Parathyroid adenoma (tissue), 2 donors: ENCODE measurements around the gene YBX2.

Experiments
- H2AFZ ChIP-seq: fragments of 300-600 bp; sonication (generic); one replicate; pipeline ENCODE4 v1.7.0; 2017; ENCODE audit warnings: antibody characterized with exemption, mild to moderate bottlenecking
- H3K27ac ChIP-seq: fragments of 300-600 bp; sonication (generic); one replicate; pipeline ENCODE4 v1.7.0; 2017
- H3K27me3 ChIP-seq: fragments of 300-600 bp; sonication (generic); one replicate; pipeline ENCODE4 v1.7.0; 2017; ENCODE audit warnings: low read length; ENCODE audit not compliant: control insufficient read depth, insufficient read depth
- H3K36me3 ChIP-seq: fragments of 300-600 bp; sonication (generic); one replicate; pipeline ENCODE4 v1.7.0; 2017; ENCODE audit warnings: low read length; ENCODE audit not compliant: control insufficient read depth, insufficient read depth
- H3K4me1 ChIP-seq: fragments of 300-600 bp; sonication (generic); one replicate; pipeline ENCODE4 v1.7.0; 2017; ENCODE audit warnings: control low read depth
- H3K4me2 ChIP-seq: fragments of 300-600 bp; sonication (generic); one replicate; pipeline ENCODE4 v1.7.0; 2017; ENCODE audit warnings: low read length
- H3K4me3 ChIP-seq: fragments of 300-600 bp; sonication (generic); one replicate; pipeline ENCODE4 v1.7.0; 2017; ENCODE audit warnings: low read depth, low read length
- H3K79me2 ChIP-seq: fragments of 300-600 bp; sonication (generic); one replicate; pipeline ENCODE4 v1.7.0; 2017; ENCODE audit warnings: control low read depth
- H3K9ac ChIP-seq: fragments of 300-600 bp; sonication (generic); one replicate; pipeline ENCODE4 v1.7.0; 2017; ENCODE audit warnings: mild to moderate bottlenecking
- H3K9me3 ChIP-seq: fragments of 300-600 bp; sonication (generic); one replicate; pipeline ENCODE4 v1.7.0; 2017; ENCODE audit warnings: low read length; ENCODE audit not compliant: control insufficient read depth
- CTCF ChIP-seq: fragments of 300-600 bp; sonication (generic); IDR thresholded peaks from one replicate; pipeline ENCODE4 v1.7.0; 2017; ENCODE audit warnings: antibody characterized with exemption, mild to moderate bottlenecking
- donor health status: primary hyperparathyroidism.

The YBX2 gene

DNA sequence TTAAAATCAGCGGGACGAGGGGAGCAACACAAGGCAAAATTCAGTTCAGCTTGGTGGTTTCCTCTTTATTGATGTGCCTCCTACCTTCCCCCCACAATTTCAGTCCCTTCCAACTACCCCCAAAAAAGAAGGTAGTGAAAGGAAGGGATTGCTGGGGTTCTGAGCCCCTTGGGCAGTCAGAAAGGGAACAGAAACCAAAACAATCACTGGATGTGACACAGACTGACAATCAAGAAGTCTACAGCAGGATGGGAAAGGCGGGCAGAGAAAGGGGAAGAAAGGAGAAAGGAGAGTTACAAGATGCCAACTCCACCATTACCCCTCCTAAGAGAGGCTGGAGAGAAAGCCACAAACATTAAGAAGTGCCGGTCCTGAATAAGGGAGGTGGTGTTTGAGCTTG lies 54.1 kb downstream of the YBX2 start:
- no peaks in the 10 kb centered on the region for H3K9me3 ChIP-seq
- no peak overlapping the region for H3K27ac ChIP-seq
- no peak overlapping the region for H2AFZ ChIP-seq
- peak overlapping the region; percentile 49 for H3K4me3 ChIP-seq
- H3K27me3 ChIP-seq = no peaks in the 10 kb centered on the region
- H3K4me2 ChIP-seq = peak overlapping the region; percentile 67
- no peak for TF ChIP-seq CTCF
- peaks cover 3% of the 10 kb centered on the region for H3K79me2 ChIP-seq
- H3K9ac ChIP-seq = no peak overlapping the region
- H3K36me3 ChIP-seq = no peaks in the 10 kb centered on the region
- H3K4me1 ChIP-seq = peaks cover 17% of the 10 kb centered on the region

- Histone ChIP-seq H3K4me3 (peak within 1 kb of the TSS; percentile 93), H3K27ac (peak within 1 kb of the TSS; percentile 83), H3K27me3 (no peaks in the 10 kb centered on the region), H3K36me3 (no peaks in the 10 kb centered on the region), H3K9ac (peak within 1 kb of the TSS; percentile 70), H3K9me3 (no peaks in the 10 kb centered on the region), H3K4me2 (peak within 1 kb of the TSS; percentile 73), H3K79me2 (peaks cover 3% of the 10 kb centered on the region), H3K4me1 (peaks cover 17% of the 10 kb centered on the region), H2AFZ (peak within 1 kb of the TSS; percentile 63)
- TF ChIP-seq CTCF = no peak
Observed at GRCh38 chr17:7239091-7240027, 55.1 kb downstream of the YBX2 start, which contains the start of gene PHF23. Gene PHF23, minus strand, starts transcription at chr17:7239457. Its CDS starts 178 bp downstream, at chr17:7239279.

DNA sequence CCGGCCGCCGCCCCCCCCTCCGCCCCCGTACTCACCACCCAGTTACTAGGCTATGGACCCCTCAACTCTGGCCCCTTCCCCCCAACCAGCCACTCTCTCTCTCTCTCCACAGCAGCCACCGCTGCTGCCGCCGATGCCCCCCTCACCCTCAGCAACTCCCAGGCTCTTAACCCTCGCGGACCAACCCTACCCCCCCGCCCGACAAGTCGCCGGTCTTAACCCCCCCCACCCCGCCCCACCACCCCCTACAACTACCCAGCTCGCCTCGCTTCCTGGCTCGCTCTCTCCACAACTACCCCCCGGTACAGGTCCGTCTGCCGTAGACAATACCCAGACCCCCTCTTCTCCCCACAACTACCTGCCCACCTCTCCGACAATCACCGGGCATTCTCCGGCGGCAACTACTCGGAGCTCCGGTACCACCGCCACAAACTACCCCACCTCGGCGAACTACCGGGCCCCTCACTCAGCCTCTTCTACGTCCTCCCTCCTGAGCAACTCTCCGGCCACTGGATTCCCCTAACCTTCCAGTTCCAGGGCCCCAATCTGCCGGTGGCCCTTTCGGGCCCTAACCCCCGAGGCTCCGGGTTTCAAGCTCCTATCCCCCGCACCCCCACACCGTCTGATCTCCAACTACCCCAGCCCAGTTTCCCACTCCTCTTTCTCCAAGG lies 55.9 kb downstream of the YBX2 start:
- TF ChIP-seq CTCF = no peak
- peak overlapping the region; percentile 83 for H3K27ac ChIP-seq
- H3K4me3 ChIP-seq = peak overlapping the region; percentile 93
- no peaks in the 10 kb centered on the region for H3K27me3 ChIP-seq
- H3K79me2 ChIP-seq = peaks cover 8% of the 10 kb centered on the region
- H3K4me2 ChIP-seq = peak overlapping the region; percentile 73
- H2AFZ ChIP-seq = peak overlapping the region; percentile 63
- H3K9ac ChIP-seq = peak overlapping the region; percentile 70
- H3K9me3 ChIP-seq = no peaks in the 10 kb centered on the region
- peaks cover 17% of the 10 kb centered on the region for H3K4me1 ChIP-seq
- no peaks in the 10 kb centered on the region for H3K36me3 ChIP-seq
